PFSK-1 (cell line): ENCODE data around the gene NDUFA8.

Experiments
- POLR2AphosphoS5 ChIP-seq: IDR thresholded peaks from 2 replicates; pipeline ENCODE4 v1.6.1; 2012; ENCODE audit warnings: low read depth, mild to moderate bottlenecking, control low read depth, low read length, moderate library complexity
- SIN3A ChIP-seq: IDR thresholded peaks from 2 replicates; pipeline ENCODE4 v1.6.1; 2012; ENCODE audit warnings: mild to moderate bottlenecking, low read length, moderate library complexity, borderline replicate concordance; ENCODE audit not compliant: insufficient read depth
- TAF1 ChIP-seq: IDR thresholded peaks from 2 replicates; pipeline ENCODE4 v1.6.1; 2012; ENCODE audit warnings: low read length, control low read depth, borderline replicate concordance; ENCODE audit not compliant: insufficient read depth
- TF ChIP-seq, protein P1 (sequence below), 2 experiments: IDR thresholded peaks; 2 replicates each; pipeline versions ENCODE4 v1.6.1 to v1.8.0; 2011 to 2012; ENCODE audit warnings: low read depth in 2 of 2, low read length in 2 of 2, control low read depth in 1 of 2, inconsistent platforms in 1 of 2, mild to moderate bottlenecking in 1 of 2, moderate library complexity in 1 of 2; ENCODE audit not compliant: insufficient read depth in 1 of 2

DNA sequence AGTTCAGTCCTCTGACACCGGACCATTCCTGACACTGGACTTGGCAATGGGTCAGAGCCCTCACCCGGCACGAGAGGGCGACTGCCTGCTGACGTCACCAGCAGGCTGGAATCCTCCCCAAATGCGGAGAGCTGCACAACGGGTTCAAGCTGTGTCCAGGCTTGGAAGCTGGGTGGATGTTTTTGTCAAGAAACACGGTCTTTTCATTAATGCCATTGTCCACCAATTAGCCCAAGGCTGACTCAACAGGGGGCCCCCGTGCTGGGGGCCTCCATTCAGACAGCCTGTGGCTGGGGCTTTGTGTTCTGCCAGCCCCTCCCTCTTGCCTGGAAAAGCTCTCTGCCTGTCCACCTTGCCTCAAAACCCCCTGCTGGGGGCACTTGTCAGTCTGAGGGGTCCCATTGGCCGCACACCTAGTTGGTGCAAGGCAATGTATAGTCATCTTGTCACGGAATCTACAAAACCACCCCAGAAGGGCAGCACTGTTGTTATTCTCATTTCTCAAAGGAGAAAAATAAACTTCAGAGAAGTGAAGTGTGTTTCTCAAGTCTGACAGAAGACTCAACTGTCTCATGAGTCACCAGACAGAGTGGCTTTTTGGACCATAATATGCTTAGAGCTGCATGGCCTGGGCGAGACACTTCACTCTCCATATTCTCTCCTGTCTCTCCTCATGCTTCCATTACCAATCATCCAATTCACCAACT is 24.6 kb downstream of the NDUFA8 start:
- no peak for TF ChIP-seq TAF1
- TF ChIP-seq, protein P1, sequence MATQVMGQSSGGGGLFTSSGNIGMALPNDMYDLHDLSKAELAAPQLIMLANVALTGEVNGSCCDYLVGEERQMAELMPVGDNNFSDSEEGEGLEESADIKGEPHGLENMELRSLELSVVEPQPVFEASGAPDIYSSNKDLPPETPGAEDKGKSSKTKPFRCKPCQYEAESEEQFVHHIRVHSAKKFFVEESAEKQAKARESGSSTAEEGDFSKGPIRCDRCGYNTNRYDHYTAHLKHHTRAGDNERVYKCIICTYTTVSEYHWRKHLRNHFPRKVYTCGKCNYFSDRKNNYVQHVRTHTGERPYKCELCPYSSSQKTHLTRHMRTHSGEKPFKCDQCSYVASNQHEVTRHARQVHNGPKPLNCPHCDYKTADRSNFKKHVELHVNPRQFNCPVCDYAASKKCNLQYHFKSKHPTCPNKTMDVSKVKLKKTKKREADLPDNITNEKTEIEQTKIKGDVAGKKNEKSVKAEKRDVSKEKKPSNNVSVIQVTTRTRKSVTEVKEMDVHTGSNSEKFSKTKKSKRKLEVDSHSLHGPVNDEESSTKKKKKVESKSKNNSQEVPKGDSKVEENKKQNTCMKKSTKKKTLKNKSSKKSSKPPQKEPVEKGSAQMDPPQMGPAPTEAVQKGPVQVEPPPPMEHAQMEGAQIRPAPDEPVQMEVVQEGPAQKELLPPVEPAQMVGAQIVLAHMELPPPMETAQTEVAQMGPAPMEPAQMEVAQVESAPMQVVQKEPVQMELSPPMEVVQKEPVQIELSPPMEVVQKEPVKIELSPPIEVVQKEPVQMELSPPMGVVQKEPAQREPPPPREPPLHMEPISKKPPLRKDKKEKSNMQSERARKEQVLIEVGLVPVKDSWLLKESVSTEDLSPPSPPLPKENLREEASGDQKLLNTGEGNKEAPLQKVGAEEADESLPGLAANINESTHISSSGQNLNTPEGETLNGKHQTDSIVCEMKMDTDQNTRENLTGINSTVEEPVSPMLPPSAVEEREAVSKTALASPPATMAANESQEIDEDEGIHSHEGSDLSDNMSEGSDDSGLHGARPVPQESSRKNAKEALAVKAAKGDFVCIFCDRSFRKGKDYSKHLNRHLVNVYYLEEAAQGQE (IDR thresholded peaks at IDR 0.05; ENCODE audit: insufficient read depth in 1 of 2, low read depth in 2 of 2, low read length in 2 of 2) = no peak
- no peak for TF ChIP-seq POLR2AphosphoS5
- TF ChIP-seq SIN3A = no peak
